ENCODE results near the gene CUL9.

Gene CUL9

GRCh38 chr6:43173591-43174262 lies 8.3 kb upstream of the CUL9 start:
- DNase-seq (ENCODE audit: low spot score), result no peak

DNA sequence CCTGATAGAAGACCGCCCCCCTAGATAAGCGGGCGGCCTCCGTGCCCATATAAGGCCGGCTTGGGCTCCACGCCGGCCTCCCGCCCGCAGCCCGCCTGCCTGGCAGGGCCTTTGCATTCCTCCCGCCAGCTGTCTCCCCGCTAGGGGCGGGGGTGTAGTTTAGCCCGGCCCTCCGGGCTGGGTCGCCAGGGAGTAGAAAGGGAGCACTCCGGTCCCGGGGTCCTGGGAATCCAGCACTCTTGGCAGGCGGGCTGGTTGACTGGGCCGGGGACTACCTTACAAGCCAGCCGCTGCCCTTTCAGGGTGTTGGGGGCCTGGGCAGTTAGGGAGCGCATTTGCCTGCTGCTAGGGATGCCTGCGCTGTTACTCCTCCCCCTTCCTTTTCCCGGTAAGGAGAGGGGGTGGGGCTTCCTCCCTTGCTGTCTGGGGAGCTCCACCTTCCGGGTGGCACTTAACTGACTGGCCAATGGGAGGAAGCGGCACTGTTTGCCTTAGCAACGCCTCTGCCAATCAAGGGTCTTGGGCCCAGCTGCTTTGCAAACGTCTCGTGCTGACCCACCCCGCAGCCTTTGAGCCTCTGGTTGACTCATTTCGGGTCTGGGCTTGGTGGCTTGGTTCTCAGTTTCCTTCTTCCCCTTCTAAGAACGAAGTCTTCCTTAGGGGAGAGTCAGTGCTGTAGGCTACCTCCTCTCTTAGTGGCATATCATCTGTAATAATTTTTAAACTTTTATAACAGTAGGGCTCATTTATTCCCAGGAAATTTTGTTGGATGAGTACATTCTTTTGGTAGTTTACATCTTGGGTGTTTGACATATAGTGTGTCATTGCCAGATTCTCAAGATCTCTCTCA lies 7.5 kb upstream of the CUL9 start:
- DNase-seq (ENCODE audit: low spot score), result peak; percentile 97

DNA sequence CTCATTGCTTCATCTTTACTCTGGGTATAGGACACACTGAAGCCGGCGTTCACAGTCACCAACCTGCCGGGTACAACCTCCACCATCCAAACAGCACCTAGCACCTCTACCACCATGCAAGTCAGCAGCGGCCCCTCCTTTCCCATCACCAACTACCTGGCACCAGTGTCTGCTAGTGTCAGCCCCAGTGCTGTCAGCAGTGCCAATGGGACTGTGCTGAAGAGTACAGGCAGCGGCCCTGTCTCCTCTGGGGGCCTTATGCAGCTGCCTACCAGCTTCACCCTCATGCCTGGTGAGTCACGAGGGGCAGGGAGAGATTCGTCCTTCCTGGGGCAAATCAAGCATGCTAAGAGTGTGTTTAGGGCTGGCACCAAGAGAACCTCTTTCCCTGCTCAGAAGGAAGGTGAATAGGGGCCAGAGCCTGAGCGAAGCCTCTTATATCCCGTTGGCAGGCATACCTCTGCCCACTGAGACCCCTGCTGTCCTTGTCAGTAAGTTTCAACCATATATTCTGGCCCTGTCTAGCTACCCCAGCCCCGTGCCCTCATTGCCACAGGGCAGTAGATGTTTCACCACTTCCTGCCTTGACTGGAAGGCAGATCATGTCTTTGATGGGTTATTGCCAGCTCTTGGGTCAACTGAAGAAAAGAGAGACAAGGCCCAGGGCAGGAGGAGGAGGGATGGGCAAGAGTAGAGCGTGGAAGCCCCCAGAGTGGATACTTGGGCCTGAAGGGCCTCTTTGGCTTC lies 6.1 kb upstream of the CUL9 start:
- DNase-seq (ENCODE audit: low spot score), result no peak

GRCh38 chr6:43176423-43176786 lies 5.6 kb upstream of the CUL9 start:
- DNase-seq (ENCODE audit: low spot score), result no peak

DNA sequence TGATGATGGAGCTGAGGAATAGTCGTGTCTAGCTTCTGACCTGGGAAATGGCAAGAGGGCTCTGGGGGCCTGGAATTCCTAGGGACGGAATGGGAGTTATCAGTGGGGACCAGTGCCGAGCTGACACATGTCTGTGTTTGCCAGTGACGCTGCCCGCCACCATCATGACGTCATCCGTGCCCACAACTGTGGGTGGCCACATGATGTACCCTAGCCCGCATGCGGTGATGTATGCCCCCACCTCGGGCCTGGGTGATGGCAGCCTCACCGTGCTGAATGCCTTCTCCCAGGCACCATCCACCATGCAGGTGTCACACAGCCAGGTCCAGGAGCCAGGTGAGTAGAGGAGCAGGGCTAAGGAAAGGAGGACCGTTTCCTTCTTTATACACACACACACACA lies 3.8 kb upstream of the CUL9 start:
- no peak for DNase-seq (ENCODE audit: low spot score)

GRCh38 chr6:43178951-43179830 lies 2.8 kb upstream of the CUL9 start:
- DNase-seq (ENCODE audit: low spot score), result no peak

DNA sequence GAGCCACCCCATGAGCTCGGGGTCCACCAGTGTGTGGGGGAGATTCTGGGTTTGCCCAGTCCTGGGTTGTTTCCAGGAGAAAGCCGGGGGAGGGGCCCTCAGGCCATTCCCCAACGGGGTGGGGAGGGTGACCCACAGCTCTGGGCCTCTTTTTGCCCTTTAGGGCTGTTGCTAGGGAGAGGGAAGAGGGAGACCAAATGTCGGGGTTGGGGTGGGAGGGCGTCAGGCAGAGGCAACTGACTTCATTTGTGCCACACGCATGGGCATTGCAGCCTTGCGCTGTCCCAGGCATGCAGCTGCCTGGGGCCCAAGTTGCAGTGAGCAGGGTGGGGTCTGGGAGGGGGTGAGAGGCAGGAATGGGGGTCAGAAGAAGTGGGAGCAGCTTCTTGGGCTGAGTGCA lies 1.9 kb upstream of the CUL9 start:
- no peak for DNase-seq (ENCODE audit: low spot score)

GRCh38 chr6:43180985-43181384 lies 1.0 kb upstream of the CUL9 start:
- DNase-seq (ENCODE audit: low spot score), result no peak

DNA sequence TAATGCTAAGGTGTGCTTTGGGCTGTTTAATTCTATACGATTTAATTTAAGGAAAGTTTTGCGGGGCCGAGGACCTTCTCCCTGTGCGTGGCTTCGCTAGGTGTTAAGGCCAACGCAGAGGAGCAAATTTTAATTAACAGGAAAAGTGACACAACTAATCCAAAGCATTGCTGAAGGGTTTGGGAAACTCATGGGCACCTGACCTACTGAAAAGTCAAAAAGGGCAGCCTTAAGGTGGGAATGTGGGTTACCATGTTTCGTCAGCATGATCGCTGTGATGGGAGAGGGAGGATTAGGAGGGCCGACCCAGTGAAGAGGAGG lies 415 bp upstream of the CUL9 start:
- DNase-seq (ENCODE audit: low spot score), result no peak

- DNase-seq (ENCODE audit: low spot score), result no peak
Measured at GRCh38 chr6:43183441-43183840, 1.4 kb downstream of the CUL9 start.

DNA sequence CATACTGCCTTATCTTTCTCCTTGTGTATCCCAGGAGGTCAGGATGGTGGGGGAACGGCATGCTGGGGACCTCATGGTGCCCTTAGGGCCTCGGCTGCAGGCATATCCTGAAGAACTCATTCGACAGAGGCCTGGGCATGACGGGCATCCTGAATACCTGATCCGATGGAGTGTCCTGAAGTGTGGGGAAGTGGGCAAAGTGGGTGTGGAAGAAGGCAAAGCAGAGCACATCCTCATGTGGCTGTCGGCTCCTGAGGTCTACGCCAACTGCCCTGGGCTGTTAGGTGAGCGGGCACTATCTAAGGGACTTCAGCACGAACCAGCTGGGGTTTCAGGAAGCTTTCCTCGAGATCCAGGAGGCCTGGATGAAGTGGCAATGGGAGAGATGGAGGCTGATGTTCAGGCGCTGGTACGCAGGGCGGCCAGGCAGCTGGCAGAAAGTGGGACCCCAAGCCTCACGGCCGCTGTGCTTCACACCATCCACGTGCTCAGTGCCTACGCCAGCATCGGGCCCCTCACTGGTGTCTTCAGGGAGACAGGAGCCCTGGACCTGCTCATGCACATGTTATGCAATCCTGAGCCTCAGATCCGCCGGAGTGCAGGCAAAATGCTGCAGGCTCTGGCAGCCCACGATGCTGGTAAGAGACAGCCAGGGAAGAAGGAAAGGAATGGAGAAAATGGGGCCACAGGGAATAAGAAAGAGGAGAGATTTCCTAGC lies 2.4 kb downstream of the CUL9 start:
- DNase-seq (ENCODE audit: low spot score), result no peak

- no peak for DNase-seq (ENCODE audit: low spot score)
Measured at GRCh38 chr6:43185391-43185985, 3.5 kb downstream of the CUL9 start.

DNA sequence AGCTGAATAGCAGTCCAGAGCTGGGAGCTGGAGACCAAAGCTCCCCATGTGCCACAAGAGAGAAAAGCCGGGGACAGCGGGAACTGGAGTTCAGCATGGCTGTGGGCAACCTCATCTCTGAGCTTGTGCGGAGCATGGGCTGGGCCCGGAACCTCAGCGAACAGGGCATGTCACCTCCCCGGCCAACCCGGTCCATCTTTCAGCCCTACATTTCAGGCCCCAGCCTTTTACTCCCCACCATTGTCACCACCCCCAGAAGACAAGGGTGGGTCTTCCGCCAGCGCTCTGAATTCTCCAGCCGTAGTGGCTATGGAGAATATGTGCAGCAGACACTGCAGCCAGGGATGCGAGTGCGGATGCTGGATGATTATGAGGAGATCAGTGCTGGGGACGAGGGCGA lies 4.0 kb downstream of the CUL9 start:
- no peak for DNase-seq (ENCODE audit: low spot score)

DNA sequence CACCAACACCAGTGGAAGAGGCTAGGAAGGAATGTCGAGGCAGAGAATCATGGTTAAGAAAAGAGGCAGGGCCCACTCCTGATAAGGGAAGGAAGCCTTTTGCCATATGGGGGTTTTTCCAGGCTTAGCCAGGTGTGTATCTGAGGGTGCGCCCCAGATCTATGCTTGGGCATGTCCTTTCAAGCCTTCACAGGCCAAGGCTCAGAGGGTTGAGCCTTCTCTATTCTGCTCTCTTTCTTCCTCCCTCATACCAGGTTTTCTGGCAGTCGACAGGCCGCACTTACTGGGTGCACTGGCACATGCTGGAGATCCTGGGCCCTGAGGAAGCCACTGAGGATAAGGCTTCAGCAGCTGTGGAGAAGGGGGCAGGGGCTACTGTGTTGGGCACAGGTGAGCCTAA lies 4.7 kb downstream of the CUL9 start:
- DNase-seq (ENCODE audit: low spot score), result no peak

DNA sequence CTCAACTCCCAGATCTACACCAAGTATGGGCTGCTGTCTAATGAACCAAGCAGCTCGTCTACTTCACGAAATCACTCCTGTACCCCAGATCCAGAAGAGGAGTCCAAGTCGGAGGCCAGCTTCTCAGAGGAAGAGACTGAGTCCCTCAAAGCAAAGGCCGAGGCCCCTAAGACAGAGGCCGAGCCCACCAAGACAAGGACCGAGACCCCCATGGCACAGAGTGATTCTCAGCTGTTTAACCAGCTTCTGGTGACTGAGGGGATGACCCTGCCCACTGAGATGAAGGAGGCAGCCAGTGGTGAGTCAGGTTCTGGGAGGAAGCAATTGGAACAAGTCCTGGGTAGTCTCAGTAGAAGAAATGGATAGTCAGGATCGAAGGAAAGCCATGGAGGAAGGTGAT lies 5.8 kb downstream of the CUL9 start:
- DNase-seq (ENCODE audit: low spot score), result no peak

DNA sequence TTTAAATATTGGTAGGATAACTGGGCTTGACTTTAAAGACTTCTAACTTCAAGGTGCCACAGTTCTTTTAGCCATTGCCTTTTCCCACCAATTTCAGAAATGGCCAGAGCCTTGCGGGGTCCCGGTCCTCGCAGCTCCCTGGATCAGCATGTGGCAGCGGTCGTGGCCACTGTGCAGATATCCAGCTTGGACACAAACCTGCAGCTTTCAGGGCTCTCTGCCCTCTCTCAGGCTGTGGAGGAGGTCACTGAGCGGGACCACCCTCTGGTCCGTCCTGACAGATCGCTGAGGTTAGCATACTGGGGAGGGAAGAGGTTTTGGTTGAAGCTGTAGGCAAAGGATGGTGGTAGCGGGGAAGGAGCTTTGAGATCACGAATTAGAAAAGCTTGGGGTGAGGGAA lies 6.4 kb downstream of the CUL9 start:
- DNase-seq (ENCODE audit: low spot score), result no peak

- no peak for DNase-seq (ENCODE audit: low spot score)
Measured at GRCh38 chr6:43189776-43190304, 7.8 kb downstream of the CUL9 start.

- DNase-seq (ENCODE audit: low spot score), result no peak
Measured at GRCh38 chr6:43192911-43193310, 10.9 kb downstream of the CUL9 start.

GRCh38 chr6:43193929-43194328 lies 11.9 kb downstream of the CUL9 start:
- no peak for DNase-seq (ENCODE audit: low spot score)

DNA sequence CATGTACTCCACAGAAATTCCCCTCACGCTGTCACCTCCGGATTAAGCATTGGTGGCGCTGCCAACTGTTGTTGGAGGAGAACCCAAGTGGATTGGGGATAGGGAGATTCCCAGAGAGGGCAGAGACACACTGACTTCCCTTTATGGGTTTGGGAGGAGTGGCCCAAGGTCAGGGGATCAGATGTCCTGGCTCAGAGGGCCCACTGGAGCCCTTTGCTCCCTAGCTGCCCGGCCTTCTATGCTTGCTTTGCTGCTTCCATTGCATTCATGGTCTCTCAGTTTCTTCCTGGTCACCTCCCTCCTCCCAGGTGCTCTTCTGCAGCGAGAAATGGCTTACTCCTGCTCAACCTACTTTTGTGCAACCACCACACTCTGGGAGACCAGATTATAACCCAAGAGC lies 14.3 kb downstream of the CUL9 start:
- no peak for DNase-seq (ENCODE audit: low spot score)

- no peak for DNase-seq (ENCODE audit: low spot score)
Measured at GRCh38 chr6:43199912-43200311, 17.9 kb downstream of the CUL9 start.

Measured in SW480 (cell line).